Hypothalamus (tissue), 51 donors: Measurements from ENCODE around the gene RNPS1.
"Not testable (repeated sequence)": the region's sequence is repeated elsewhere in the genome, so short reads cannot be mapped to it uniquely, and the experiment has no call there.

Experiments used
- DNase-seq, 51 donors: peaks; one replicate each; lab custom pipeline; 2025; lab: John Stamatoyannopoulos, UW

Gene RNPS1

GRCh38 chr16:2258530-2258929 lies 9.4 kb downstream of the RNPS1 start:
- not testable (repeated sequence) for DNase-seq

- no peak for DNase-seq
Measured at GRCh38 chr16:2257726-2258125, 10.2 kb downstream of the RNPS1 start.

- no peak for DNase-seq
Measured at GRCh38 chr16:2256531-2257140, 11.3 kb downstream of the RNPS1 start.

GRCh38 chr16:2253293-2253692 lies 14.6 kb downstream of the RNPS1 start:
- DNase-seq, result no peak

- DNase-seq, result no peak
Measured at GRCh38 chr16:2252806-2253148, 15.1 kb downstream of the RNPS1 start.

GRCh38 chr16:2251296-2252111 lies 16.4 kb downstream of the RNPS1 start, which contains the start of gene ECI1:
Gene ECI1 (minus strand): TSS chr16:2251587. CDS start chr16:2251566, 21 bp downstream.
- peak; percentile 30 to 96 (median 89) for DNase-seq

- DNase-seq, result peak in 1 of 51 donors; percentile 5
Measured at GRCh38 chr16:2250652-2251295, 17.2 kb downstream of the RNPS1 start.

- DNase-seq, result no peak
Measured at GRCh38 chr16:2246301-2246885, 21.5 kb downstream of the RNPS1 start.

- no peak for DNase-seq
Measured at GRCh38 chr16:2244926-2245795, 22.8 kb downstream of the RNPS1 start.

GRCh38 chr16:2244301-2244700 lies 23.6 kb downstream of the RNPS1 start:
- no peak for DNase-seq

GRCh38 chr16:2243781-2244180 lies 24.1 kb downstream of the RNPS1 start:
- DNase-seq, result no peak

GRCh38 chr16:2243031-2243528 lies 24.8 kb downstream of the RNPS1 start:
- DNase-seq, result no peak

GRCh38 chr16:2242598-2242997 lies 25.3 kb downstream of the RNPS1 start:
- peak in 1 of 51 donors; percentile 33 for DNase-seq

GRCh38 chr16:2240331-2240730 lies 27.6 kb downstream of the RNPS1 start:
- not testable (repeated sequence) for DNase-seq

GRCh38 chr16:2238838-2239675 lies 28.9 kb downstream of the RNPS1 start:
- no peak for DNase-seq

GRCh38 chr16:2238150-2238837 lies 29.6 kb downstream of the RNPS1 start:
- DNase-seq, result no peak

- DNase-seq, result no peak
Measured at GRCh38 chr16:2237493-2238149, 30.3 kb downstream of the RNPS1 start.

GRCh38 chr16:2237102-2237482 lies 30.8 kb downstream of the RNPS1 start:
- DNase-seq, result no peak
